NCI-H748 (cell line): ENCODE data around the gene CABP4.

Source experiments
- DNase-seq: peaks from one replicate; lab custom pipeline; 2025; ENCODE audit not compliant: unreplicated experiment; lab: John Stamatoyannopoulos, UW

Gene CABP4

DNA sequence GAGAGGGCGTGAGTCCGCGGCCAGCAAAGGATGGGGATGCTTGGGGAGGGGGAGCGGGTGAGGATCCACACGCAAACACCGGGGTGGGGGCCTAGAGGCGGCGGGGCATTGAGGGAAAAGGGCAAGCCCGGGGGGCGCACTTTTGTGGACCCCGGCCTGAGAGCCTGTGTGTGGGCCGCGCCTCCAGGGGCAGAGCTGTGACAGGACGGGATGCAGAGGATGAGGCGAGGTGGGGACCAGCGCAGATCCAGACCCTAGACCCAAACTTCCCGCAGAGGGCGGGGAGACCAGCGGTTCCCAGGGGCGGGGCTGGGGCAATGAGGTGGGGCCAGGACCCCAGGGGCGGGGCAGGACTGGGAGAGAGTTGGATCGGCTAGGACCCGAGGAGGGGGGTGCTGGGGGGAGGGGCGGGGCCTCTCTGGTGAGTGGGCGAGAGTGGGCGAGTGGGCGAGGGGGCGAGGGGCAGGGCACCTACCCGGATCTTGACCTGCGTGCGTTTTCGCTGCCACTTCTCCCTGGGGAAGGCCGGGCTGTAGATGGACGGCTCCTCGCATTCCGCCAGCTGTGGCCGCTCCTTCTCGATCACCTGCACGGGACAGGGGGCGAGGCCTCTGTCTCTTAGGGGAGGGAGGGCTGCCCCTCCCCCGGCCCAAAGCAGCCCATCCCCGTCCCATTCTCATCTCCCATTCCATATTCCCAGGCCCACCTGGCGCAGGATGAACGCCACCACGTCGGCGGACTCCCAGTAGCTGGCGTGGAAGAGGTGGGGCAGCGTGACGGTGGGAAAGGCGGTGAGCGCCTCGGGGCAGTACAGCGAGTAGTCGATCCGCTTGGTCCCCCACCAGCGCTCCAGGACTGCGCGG is 39.4 kb downstream of the CABP4 start:
- DNase-seq, result no peak

DNA sequence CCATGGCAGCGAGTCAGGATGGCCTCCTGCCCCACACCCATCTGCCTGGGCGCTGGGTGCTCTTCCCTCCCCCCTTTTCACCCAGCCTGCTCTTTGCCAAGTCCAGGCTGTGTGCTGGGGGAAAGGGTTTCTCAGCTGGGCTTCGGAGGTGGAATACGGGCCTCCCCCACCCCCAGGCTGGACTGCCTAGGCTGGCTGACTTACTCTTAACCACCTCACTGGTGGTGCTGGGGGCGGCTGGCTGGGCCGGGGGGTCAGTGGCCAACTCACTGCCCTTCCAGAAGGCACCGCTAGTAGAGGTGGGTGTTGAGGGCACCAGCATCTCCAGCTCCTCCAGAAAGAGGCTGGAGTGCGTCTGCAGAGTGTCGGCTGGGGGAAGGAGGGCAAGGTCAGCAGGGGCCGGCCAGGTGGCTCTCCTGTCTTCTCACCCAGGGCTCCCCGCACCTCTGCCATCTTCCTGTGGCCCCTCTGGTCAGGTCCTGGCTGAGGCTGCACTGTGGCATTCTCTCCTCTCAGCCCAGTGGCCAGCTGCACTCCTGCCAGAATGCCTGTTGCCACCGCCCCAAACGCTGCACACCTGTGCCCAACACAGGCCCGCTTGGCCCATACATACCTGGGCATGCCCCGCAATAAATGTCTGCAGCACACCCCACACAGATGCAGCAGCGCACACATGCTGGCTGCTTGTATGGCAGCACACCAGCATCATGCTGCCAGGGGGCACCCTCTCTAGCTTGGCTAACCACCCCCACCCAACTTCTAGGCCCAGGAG is 40.3 kb downstream of the CABP4 start:
- no peak for DNase-seq

DNA sequence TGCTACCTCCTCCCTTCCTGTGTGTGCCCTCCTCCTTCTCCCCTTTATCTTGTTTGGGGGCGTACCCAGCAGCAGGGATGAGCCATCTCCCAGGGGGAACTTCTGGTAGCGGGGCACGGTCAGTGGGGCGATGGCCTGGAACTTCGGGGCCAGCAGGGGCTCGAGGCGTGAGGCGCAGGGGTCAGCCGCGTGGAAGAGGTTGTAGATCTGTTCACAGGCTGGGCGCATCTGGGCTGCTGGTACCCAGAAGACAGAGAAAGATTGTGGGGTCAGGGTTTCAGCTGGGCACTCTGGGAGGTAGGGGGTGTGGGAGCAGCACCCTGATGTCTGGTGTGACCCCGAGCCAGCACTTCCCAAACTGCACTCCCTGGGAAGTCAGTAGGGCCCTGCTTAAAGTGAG is 41.0 kb downstream of the CABP4 start:
- DNase-seq, result no peak

DNA sequence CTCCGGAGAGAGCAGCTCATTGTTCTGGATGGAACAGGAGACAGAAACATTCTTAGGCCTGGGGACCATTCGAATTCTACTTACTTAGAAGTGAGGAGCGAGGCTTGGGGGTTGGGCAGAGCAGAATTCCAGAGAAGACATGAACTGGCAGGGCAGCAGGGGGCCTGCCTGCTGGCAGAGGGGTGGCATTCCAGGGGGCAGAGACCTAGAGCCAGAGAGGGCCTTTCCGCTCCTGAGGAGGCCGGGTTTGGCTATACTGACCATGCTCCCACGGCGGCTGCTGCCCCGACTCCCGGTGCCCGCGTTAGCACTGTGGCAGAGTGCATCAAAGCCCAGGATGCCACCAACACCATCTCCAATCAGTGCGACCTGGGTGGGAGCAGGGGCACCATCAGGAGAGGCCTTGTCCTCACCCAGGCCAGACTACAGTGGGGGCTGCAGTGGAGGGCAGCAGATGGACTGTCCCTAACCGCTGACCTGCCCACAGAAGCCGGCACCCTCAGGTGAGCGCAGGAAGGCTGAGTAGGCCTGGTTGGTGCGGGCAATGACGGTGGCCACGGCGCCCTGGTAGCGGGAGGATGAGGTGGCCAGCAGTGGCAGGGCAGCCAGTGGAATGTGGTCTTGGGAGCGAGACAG is 42.6 kb downstream of the CABP4 start:
- DNase-seq, result no peak

DNA sequence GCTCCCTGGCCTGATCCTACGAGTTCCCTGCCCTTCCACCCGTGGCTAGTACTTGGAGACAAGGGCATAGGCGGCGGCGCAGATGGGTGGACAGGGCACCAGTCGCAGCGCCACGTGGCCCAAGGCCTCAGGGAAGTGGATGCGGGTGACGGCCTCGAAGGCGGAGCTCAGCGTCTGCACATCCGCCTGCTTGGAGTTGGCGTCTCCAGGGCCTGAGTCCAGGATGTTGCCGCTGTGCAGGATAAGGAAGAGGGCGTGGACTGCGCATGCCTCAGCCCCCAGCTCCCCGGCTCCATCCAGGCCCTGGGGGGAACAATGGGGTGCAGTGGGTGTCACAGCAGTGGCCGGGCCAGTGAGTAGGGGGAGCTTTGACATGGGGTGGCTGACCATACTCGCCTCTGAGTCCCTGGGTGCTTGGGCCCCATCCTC is 43.4 kb downstream of the CABP4 start:
- no peak for DNase-seq

DNA sequence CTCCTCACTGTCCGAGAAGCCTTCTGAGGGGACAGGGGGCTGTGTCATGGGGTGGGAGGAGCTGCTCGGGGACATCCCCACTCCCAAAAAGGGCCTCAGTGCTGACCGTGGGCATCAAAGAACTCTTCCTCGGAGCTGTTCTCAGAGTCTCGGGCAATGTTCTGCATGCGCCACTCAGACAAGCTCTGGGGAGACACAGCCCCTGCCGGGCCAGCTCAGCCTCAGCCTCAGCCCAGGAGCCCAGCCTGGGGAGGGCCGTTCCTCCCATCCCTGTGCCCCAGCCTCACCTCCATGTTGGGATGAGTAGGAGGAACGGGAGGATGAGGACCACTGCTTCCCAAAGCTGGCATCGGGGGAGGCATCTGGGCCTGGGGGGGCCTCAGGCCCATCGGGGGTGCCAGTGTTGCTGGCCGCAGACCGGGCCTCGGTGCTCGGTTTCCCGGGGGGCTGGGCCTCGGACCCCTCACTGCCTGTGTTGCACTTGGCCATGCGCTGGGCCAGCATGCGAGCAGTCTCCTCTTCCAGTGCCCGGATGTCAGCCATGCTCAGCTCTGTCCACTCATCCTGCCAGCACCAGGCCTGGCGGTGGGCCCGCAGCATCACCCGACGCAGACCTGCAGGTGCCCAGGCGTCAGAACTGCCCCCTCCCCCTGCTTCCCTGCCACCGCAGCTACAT is 44.8 kb downstream of the CABP4 start:
- DNase-seq, result no peak

DNA sequence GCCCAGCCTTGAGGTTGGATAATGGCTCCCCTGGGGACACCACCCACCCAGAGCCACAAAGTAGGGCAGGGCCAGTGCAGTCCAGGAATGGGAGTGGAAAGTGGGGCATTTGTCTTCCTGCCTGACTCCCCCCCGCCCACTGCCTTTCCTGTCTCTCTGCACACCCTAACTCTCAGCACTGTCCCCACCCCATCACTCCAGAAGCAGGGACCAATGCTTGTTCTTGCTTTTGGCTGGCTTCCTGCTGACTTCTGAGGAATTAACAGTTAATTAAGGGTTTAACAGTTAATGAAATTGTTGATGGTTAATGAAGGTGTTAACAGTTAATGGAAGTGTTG is 45.3 kb downstream of the CABP4 start:
- DNase-seq, result no peak

DNA sequence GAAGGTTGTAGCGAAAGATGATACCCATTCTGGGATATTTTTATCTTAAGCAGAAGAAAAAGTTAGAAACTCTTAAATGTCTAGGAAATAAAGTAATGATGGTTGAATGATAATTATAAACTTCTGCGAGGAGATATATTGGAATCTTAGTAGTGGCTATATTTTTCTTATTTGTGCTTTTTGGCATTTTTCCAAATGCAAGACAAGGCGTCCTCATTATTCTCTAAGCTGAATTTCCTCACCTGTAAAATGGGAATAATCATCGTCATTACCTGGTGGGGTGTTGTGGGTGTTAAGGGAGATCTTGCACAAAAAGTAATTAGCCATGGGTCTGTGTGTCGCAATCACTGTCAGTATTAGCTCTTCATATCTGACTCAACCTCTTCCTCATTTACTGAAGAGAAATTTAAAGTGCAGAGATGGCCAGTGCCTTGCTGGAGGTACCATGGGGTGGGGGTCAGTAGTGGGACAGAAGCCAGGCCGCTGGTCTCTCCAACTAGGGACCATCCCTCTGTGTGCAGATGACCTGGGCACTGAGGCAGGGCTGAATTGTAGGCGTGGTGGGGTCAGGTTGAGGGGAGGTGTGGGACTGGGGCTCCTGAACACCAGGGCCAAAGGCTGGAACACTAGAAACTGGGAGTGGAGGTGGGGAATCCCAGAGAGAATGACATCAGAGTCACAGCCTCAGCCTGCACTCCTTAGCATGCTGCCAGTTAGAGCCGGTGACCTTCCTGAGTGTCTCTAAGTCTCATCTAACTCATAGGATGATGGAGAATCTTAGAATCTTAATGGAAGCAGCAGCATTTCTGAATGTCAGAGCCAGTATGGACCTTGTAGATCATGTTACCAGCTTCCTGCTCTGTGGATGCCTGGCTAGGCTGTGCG is 45.9 kb downstream of the CABP4 start:
- no peak for DNase-seq

DNA sequence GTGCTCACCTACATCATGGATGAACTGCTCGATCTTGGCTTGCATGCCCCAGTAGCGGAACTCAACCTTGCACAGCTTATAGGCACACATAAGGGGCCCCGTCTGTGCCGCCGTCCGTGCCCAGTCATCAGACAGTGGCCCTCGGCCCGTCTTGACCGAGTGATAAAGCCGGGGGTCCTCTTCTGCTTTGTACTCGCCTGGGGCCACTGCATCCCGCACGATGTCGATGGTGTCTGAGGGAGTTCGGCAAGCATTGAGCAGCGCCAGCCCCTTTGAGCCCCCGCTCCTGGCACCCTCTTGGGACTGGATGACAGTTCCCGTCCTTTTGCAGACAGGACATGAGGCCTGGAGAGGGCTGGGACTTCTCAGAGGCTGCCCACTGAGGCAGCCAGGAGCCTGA is 46.7 kb downstream of the CABP4 start:
- DNase-seq, result no peak

DNA sequence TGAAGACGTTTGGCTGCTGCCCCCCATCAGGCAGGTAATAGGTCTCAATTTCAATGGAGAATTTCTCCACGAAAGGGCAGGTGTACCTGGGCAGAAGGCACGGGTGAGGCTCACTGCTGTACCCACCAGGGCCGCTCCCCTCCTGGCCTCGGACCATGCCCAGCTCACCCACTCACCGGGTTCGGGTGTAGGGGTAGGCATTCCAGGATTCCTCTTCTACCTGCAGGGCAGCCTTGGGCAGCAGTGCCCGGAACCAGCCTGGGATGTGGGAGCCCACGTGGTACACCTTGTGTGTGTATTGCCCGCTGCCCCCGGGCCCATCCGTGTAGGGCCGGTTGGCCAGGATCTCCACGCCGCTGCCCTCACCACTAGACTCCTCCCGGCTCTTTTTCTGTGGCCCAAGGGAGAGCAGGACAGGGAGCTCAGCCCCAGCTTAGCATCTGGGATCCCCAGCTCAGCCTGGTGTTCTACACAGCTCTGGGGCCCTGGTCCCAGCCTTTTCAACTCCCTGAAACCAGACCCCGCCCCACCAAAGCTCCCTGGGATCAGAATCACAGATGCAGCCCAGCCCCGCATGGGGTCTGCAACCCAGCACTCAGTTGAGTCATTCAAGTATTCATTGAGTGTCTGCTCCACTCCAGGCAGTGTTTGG is 47.3 kb downstream of the CABP4 start:
- no peak for DNase-seq

DNA sequence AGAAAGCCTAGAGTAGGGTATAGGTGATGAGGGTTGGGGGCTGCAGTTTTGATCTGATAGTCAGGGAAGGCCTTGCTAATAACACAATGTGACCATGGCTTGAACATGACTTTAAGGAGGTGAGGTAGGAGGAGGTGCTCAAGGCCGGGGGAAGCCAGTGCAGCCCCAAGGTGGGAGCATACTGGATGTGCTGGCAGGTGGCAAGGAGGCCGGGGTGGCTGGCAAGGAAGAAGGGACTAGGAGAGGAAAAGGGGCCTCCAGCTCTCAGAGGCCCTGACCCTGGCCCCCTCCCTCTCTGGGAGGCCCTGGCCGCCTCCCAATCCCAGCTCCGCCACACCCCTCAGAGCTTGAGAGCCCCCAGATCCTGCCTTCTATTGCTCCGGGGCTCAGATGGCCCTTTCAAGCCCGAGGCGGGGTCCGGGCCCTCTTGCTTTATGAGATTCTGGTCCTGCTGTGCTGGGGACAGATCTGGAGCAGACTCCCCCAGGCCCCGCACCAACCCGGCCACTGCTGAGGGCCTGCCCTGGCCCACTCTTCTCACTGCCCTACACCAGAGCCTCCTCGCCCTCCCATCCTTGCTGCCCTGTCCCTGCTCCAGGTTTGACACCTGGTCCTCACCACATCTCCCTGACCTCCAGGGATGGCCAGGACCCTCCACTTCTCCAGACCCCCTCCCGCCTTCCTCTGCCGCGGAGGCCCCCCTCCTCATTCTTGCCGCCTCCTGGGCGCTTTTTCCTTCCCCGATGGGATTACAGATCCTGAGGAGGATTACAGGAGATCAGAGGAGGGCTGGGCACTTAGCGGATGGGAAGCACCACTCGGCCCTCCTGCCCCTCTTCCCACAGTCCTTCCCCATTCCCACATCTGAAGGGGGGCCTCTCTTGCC is 48.2 kb downstream of the CABP4 start:
- no peak for DNase-seq

DNA sequence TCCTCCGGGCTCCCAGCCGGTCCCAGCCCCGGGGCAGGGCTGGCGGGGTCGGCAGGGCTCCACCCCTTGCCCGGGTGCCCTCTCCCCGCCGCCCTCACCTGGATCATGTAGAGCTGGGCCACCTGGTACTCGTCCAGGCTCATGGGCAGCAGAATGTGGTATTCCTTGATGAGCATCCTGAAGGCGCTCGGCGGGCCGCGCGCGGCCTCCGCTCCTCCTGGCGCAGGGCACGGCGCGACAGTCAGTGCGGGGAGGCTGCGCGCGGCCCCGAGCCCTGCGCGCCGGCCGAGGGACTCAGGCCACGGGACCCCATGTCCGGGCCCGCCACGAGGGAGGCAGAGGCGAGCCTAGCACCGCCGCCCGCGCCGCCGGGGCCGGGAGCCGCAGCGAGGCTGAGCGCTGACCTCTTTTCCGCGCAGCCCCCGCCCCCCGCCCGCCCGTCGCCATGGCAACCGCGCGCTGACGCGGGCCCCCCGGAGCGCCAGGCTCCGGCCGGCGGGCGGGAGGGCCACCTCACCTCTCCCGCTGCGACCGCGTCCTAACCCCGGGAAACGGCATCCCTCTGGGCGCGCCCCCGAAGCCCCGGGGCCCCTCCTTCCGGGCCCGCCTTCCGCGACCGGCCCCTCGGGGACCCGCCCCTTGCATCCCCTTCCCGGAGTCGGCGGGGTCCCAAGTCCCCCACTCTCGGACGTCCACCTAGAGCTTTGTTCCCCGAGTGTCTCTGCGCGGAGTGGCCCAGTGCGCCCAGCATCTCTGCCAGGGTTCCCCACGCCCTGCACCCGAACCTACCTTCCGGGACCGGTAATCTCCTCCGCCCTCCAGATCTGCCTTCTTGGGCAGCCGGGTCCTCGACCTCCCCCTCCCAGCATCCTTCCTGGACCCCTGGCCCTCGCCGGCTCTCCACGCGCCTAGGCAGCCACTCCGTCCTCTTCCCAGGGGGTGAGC is 49.1 kb downstream of the CABP4 start:
- peak; percentile 59 for DNase-seq

DNA sequence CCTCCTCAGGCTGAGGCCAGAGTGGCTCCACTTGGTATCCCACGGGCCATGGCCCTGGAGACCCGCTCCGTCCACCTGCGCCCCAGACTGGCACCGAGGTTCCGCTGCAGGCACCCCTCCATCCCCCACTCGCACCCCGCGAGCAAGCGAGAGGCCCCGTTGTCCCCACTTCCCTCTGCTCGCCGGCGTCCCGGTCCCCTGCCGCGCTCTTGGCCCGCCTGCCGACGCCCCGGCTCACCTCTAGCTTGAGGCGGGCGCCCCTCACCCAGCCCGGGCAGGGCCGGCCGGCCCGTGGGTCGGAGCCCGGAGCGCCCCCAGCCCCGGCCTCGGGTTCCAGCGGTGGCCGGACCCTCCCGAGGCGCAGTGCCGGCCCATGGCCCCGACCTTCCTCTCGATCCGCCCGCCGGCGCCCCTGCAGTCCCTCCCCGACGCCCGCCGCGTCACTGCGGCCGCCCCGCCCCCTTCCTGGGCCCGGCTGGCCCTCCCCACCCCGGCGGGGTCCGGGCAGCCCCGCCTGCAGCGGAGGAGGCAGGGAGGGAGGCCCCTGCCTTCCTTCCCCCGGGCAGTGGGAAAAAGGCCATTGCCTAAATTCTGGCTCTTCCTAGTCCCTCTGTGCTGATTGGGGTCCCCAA is 49.9 kb downstream of the CABP4 start, which contains the start of gene PITPNM1:
PITPNM1 (minus strand) TSS at position 414 of the 632 bp plus-strand sequence. CDS start 1,183 bp downstream, outside the sequence.
- peak; percentile 76 for DNase-seq

DNA sequence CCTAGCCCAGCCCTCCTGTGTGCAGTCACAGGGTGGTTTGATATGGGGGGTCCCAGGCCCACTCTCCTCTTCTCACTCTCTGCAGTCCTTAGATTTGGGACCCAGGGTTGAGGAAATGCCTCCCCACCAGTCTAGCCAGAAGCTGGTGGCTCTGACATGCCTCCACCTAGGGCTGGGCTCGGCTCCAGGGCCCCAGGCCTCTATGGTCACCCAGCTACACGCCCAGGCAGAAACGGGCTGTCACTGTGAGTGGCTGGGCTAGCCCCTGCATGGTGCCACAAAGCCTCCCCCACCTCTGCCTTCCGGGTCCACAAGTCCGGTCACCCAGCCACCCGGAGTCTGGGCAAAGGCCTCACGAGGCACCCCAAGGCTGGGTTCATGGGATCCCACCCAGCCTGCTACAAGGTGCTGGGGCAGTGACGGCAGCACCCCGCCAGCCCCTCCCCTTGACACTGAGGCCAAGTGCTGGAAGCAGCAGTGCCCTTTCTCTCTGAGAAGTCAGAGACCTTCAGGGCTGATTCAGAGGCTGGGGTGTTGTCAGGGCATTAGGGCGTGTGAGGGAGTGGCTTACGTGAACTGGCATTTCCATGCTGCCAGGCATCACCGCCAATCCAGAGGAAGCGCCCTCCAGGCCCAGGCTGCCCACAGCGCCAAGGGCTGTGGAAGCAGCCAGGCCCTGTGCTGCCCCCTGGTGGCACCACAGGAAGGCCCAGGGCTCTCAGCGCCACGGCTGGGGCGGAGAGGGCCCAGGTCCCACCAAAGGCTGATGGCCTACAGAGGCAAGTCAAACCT is 50.6 kb downstream of the CABP4 start:
- DNase-seq, result peak; percentile 93

DNA sequence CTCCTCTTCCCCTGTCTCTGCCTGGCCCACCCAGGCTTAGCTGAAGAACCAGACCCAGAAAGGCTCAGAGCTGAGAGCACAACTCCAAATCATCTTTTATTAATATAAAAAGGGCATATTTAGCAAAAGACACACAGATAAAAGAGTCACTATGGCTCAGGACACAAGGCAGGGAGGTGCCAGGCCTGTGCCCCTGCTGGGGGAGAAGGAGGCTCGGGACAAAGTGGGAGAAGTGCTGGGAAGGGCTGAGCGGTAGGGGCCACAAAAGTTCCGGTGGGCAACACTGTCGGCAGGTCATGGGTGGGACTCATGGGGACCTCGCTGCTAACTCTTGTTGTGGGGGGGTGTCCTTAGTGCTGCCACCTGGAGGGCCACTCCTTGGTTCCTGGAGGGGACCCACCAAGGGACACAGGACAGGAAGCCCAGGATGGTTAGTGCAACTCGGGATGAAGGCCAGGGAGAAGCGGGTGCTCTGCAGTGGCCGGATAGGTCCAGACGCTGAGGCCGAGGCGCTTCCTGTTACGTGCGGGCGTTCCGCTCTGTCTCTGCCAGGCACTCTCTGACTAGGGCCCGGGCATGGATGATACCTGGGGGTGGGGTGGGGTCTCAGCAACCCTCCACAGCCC is 51.4 kb downstream of the CABP4 start:
- no peak for DNase-seq
